GM10847 (cell line): ENCODE measurements around the gene KCNK1.

Experiments
- POLR2A ChIP-seq: IDR thresholded peaks from 2 replicates; pipeline ENCODE4 v1.6.1; 2011; ENCODE audit not compliant: insufficient read length; ENCODE audit errors: extremely low read depth

The KCNK1 gene

GRCh38 chr1:233665575-233666270 lies 51.8 kb downstream of the KCNK1 start:
- TF ChIP-seq POLR2A: no peak

DNA sequence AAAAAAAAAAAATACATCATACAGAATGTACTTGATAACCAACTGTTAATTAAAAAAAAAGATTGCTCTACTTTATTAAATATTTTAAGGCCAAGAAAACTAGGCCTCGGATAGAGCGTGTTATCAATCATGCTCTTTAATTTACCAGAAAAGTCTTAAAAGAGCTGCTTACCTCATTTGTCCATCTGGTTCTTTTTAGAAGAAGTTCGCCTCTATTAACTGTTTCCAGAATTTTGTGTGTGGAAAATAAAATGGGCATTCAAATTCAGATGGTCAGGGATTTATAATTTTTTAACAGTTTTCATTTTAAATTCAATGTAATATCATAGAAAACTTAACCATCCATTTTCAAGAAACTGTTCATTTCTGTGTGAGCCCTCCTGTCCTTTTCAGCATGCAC lies 53.8 kb downstream of the KCNK1 start:
- no peak for TF ChIP-seq POLR2A

- TF ChIP-seq POLR2A: no peak
These were observed 54.3 kb downstream of the KCNK1 start for GRCh38 chr1:233668146-233668724.

GRCh38 chr1:233668725-233669294 lies 54.9 kb downstream of the KCNK1 start:
- TF ChIP-seq POLR2A: no peak

- TF ChIP-seq POLR2A: no peak
These were observed 57.4 kb downstream of the KCNK1 start for GRCh38 chr1:233671286-233671685.

DNA sequence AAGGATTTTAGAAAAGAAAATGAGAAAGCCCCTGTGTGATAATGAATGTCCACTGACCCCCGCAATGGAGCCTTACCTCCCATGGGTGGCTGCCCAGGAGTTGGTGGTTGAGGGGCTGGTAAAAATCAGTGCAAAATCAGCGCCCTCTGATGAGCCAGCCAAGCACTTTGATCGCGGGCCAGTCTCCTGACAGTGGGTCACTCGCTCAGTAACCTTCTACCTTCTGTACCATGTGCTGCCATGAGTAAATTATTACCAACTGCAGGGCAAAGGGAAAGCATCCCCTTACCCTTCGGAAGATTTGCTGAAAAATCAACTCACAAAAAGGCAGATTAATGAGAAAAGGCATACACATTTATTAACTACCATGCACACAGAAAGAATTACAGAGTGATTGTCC lies 58.8 kb downstream of the KCNK1 start:
- no peak for TF ChIP-seq POLR2A

DNA sequence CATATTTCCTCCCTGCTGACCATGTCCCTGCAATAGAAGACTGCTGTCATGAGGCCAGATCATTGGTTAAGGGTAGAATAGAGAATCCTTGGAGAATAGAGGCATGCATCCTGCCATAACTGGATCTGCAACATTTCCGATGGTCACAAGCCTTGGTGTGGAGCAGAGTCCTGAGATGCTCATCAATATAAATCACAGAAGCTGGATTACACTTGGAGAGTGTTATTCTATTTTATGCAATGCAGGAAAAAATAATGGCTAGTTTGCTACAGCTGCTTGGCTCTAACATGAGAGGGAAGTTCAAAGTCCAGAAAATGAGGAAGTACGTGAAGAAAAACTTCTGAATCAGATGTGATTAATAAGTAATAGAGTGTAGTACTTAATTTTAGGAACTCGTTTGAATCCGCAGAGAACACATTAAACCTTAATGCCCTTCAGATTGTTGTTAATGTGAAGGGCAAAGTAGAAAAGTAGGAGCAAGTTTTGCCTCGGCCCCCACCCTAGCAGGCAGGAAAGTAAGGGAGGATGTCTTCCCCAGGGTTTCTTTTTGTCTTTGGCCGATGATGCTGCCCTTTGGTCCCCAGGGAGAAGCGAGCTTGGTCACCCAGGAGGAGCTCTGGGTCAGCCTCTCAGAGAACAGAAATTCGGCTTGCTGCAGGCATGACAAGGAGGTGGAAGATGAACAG lies 59.5 kb downstream of the KCNK1 start:
- no peak for TF ChIP-seq POLR2A

DNA sequence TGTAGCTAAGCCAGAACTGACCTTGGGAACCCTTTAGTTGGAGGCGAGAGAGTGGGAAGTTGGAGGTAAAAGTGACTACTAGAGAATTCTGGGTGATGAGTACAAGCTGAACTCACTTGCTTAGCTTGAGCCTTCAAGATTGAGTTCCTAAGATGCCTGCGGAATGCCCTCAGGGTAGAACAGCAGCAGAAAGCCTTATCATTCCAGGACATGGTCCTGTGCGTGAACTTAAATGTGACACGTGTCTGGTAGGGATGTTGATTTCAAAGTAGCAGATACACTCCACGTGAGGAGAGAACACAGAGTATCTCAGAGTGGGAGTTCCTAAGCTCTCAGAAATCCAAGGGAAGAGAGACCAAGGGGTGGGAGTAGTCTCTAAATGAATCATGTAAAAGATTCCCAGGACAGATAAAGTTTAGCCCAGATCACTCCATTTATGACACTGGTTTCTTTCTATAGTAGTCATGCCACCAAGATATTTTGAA lies 60.1 kb downstream of the KCNK1 start:
- no peak for TF ChIP-seq POLR2A

DNA sequence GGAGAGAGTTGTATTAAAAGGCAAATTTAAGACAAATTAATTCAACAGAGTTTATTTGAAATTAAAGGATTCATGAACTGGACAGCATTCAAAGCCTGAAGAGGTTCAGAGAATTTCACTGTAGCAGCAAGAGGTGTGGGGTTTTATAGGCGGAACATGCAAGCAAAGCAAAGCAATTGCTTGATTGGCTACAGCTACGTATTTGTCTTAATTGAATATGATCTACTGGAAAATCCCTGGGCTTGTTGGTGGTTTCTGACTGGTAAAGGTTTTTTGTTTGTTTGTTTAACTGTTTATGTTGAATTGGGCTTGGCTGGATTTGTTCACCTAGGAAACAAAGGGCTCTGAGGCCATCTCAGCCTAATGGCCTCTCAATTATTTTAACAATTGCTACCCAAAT lies 61.5 kb downstream of the KCNK1 start:
- TF ChIP-seq POLR2A: no peak

DNA sequence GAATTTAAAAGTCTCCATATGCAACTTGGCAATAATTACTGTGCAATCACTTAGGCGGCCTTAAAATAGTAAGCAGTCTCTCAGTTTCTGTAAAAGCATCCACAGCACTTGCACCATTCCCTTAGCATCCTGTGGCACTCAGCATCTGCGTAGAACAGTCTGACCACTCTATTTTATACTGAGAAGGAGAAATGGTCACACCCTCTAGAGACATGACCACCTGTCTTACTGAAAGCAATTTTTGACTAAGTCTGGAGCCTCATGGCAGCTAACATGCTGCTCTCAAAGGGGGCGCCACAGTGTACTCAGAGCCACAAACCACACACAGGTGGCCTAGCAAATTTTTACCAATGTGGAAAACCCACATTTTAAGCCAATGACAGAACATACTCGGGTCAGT lies 62.0 kb downstream of the KCNK1 start:
- TF ChIP-seq POLR2A: no peak

DNA sequence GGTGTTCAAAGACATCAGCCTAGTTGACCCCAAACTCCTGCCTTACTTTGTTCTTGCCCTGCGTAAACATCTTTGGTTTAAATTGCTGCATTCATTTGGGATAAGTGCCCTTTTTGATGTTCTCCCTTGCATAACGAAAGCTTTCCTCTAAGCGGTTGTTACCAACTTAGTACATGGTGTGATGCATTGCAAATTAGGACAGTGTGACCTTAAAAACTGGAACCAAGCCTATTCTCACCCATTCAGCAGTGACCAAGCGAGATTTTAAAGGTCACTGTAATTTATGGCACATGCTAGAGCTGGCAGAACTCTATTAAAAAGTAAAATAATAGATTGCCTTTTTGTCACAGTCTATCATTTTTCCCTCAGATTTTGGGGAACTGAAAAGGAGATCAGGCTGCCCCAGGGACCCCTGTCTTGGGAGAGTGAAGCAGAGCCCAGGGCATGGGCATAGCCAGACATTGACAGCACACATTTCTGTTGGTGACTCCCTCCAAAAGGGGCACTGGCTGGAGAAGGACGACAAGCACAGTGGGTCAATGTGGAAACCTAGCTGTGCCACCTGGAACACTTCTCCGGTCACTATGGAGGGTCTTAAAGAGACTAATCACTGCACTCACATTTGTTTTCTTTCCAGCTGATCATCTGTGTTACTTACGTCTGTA lies 63.9 kb downstream of the KCNK1 start:
- no peak for TF ChIP-seq POLR2A

DNA sequence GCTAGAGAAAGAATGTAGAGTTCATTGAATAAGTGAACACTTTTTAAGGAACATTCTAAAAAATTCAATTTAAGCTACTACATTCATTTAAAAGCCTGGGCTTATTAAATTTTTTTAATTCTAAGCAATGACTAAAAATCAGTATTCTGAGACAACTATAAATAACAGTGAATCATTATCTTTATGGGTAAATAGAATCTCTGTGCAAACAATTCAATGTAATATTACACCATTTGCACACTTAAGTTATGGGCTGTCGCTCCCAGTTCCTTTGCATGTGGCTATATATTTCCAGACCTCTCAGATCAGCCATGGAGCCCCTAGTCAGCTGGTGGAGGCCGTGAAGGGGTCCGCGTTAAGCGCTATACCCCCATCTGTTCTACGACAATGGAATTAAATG lies 65.1 kb downstream of the KCNK1 start:
- TF ChIP-seq POLR2A: no peak

DNA sequence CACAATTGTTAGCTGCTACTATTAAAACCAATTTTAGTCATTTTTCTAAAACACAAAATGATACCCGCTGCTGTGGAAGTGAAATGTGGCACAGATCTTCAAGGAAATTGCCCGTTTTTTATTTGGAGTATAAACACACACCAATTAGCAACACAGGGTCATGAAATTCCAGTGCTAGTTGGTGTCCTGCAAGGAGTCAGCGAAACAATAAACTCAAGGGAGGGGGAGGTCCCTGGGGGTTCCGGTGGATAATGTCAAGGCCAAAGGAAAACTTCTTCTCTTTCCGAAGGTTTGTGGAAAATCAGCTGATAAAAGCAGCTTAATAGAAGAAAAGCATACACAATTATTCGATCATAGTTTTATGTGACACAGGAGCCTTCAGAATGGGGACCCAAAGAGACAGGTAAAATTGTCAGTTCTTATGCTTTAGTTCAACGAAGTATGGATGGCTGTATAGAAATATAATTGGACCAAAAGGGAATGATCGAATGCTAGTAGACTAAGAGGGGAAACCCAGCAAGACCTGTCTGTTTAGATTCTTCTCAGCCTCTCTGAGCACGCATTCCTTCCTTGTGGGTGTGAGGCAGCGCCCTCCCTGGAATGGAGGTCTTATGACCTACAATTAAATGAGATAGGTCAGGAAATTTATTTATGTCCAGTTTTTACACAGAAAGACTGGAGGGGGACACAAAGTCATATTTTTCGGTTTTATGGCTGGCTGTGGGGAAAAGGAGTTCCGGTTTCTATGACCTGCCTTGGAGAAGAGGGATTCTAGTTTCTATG lies 65.9 kb downstream of the KCNK1 start:
- TF ChIP-seq POLR2A: no peak

DNA sequence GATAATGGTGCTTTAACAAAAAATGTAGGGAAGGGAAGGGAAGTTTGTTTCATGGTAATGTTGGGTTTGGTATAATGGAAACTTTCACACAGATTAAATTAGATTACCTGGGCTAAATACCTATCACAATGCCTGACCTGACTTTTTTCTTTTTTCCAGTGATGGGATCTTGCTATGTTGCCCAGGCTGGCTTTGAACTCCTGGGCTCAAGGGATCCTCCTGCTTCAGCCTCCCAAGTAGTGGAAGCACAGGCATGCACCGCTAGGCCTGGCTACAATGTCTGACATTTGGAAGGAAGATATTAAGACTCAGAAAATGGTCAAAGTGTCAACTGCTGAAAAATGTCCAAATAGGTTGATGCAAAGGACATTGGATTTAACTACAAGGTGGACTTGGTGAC lies 67.4 kb downstream of the KCNK1 start:
- TF ChIP-seq POLR2A: no peak
